ENCODE results near the gene RFESD. TPM values are rescaled to one million over a fixed set of nuclear protein-coding genes. Genes with fewer than 3 reads are reported as not detected.

The RFESD gene
- total and polyA plus RNA-seq, 10 of the 15 experiments (the other 5 are each of a cell fraction or from before 2014, with no cell fraction given), result 1.9 to 14.7 (median 4.9) TPM

DNA sequence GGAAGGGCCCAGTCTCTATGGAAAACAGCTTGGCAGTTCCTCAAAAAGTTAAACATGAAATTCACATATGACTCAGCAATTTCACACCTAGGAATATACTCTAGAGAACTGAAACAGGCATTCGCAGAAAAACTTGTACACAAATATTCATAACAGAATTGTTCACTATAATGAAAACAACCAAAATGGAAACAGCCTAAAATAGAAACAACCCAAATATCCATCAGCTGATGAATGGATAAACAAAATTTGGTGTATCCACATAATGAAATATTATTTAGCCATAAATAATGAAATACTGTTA is 31.5 kb upstream of the RFESD start (continued):
- TF ChIP-seq RELA (IDR thresholded peaks at IDR 0.05; ENCODE audit: borderline replicate concordance, partially characterized antibody), result no peak
- TF ChIP-seq, protein P1, sequence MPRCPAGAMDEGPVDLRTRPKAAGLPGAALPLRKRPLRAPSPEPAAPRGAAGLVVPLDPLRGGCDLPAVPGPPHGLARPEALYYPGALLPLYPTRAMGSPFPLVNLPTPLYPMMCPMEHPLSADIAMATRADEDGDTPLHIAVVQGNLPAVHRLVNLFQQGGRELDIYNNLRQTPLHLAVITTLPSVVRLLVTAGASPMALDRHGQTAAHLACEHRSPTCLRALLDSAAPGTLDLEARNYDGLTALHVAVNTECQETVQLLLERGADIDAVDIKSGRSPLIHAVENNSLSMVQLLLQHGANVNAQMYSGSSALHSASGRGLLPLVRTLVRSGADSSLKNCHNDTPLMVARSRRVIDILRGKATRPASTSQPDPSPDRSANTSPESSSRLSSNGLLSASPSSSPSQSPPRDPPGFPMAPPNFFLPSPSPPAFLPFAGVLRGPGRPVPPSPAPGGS (IDR thresholded peaks at IDR 0.05; ENCODE audit: borderline replicate concordance, insufficient read depth, low read depth, low read length, poor library complexity, severe bottlenecking), result peak; percentile 72
- TF ChIP-seq HDAC6 (IDR thresholded peaks at IDR 0.05; ENCODE audit: unreplicated experiment), result no peak
- TF ChIP-seq, protein P2, sequence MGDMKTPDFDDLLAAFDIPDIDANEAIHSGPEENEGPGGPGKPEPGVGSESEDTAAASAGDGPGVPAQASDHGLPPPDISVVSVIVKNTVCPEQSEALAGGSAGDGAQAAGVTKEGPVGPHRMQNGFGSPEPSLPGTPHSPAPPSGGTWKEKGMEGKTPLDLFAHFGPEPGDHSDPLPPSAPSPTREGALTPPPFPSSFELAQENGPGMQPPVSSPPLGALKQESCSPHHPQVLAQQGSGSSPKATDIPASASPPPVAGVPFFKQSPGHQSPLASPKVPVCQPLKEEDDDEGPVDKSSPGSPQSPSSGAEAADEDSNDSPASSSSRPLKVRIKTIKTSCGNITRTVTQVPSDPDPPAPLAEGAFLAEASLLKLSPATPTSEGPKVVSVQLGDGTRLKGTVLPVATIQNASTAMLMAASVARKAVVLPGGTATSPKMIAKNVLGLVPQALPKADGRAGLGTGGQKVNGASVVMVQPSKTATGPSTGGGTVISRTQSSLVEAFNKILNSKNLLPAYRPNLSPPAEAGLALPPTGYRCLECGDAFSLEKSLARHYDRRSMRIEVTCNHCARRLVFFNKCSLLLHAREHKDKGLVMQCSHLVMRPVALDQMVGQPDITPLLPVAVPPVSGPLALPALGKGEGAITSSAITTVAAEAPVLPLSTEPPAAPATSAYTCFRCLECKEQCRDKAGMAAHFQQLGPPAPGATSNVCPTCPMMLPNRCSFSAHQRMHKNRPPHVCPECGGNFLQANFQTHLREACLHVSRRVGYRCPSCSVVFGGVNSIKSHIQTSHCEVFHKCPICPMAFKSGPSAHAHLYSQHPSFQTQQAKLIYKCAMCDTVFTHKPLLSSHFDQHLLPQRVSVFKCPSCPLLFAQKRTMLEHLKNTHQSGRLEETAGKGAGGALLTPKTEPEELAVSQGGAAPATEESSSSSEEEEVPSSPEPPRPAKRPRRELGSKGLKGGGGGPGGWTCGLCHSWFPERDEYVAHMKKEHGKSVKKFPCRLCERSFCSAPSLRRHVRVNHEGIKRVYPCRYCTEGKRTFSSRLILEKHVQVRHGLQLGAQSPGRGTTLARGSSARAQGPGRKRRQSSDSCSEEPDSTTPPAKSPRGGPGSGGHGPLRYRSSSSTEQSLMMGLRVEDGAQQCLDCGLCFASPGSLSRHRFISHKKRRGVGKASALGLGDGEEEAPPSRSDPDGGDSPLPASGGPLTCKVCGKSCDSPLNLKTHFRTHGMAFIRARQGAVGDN (IDR thresholded peaks at IDR 0.05), result no peak
- peak; percentile 48 for TF ChIP-seq NR2F1 (conservative IDR thresholded peaks at IDR 0.05)
- TF ChIP-seq, protein P3, sequence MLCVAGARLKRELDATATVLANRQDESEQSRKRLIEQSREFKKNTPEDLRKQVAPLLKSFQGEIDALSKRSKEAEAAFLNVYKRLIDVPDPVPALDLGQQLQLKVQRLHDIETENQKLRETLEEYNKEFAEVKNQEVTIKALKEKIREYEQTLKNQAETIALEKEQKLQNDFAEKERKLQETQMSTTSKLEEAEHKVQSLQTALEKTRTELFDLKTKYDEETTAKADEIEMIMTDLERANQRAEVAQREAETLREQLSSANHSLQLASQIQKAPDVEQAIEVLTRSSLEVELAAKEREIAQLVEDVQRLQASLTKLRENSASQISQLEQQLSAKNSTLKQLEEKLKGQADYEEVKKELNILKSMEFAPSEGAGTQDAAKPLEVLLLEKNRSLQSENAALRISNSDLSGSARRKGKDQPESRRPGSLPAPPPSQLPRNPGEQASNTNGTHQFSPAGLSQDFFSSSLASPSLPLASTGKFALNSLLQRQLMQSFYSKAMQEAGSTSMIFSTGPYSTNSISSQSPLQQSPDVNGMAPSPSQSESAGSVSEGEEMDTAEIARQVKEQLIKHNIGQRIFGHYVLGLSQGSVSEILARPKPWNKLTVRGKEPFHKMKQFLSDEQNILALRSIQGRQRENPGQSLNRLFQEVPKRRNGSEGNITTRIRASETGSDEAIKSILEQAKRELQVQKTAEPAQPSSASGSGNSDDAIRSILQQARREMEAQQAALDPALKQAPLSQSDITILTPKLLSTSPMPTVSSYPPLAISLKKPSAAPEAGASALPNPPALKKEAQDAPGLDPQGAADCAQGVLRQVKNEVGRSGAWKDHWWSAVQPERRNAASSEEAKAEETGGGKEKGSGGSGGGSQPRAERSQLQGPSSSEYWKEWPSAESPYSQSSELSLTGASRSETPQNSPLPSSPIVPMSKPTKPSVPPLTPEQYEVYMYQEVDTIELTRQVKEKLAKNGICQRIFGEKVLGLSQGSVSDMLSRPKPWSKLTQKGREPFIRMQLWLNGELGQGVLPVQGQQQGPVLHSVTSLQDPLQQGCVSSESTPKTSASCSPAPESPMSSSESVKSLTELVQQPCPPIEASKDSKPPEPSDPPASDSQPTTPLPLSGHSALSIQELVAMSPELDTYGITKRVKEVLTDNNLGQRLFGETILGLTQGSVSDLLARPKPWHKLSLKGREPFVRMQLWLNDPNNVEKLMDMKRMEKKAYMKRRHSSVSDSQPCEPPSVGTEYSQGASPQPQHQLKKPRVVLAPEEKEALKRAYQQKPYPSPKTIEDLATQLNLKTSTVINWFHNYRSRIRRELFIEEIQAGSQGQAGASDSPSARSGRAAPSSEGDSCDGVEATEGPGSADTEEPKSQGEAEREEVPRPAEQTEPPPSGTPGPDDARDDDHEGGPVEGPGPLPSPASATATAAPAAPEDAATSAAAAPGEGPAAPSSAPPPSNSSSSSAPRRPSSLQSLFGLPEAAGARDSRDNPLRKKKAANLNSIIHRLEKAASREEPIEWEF (IDR thresholded peaks at IDR 0.05; ENCODE audit: insufficient replicate concordance, low read depth, low read length), result no peak
- TF ChIP-seq, protein P4, sequence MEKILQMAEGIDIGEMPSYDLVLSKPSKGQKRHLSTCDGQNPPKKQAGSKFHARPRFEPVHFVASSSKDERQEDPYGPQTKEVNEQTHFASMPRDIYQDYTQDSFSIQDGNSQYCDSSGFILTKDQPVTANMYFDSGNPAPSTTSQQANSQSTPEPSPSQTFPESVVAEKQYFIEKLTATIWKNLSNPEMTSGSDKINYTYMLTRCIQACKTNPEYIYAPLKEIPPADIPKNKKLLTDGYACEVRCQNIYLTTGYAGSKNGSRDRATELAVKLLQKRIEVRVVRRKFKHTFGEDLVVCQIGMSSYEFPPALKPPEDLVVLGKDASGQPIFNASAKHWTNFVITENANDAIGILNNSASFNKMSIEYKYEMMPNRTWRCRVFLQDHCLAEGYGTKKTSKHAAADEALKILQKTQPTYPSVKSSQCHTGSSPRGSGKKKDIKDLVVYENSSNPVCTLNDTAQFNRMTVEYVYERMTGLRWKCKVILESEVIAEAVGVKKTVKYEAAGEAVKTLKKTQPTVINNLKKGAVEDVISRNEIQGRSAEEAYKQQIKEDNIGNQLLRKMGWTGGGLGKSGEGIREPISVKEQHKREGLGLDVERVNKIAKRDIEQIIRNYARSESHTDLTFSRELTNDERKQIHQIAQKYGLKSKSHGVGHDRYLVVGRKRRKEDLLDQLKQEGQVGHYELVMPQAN (conservative IDR thresholded peaks at IDR 0.05), result peak; percentile 24; the same call in 1 of the 2 replicates
- TF ChIP-seq RFX5 (IDR thresholded peaks at IDR 0.05; ENCODE audit: low read depth, low read length), result no peak
- TF ChIP-seq, protein P5, sequence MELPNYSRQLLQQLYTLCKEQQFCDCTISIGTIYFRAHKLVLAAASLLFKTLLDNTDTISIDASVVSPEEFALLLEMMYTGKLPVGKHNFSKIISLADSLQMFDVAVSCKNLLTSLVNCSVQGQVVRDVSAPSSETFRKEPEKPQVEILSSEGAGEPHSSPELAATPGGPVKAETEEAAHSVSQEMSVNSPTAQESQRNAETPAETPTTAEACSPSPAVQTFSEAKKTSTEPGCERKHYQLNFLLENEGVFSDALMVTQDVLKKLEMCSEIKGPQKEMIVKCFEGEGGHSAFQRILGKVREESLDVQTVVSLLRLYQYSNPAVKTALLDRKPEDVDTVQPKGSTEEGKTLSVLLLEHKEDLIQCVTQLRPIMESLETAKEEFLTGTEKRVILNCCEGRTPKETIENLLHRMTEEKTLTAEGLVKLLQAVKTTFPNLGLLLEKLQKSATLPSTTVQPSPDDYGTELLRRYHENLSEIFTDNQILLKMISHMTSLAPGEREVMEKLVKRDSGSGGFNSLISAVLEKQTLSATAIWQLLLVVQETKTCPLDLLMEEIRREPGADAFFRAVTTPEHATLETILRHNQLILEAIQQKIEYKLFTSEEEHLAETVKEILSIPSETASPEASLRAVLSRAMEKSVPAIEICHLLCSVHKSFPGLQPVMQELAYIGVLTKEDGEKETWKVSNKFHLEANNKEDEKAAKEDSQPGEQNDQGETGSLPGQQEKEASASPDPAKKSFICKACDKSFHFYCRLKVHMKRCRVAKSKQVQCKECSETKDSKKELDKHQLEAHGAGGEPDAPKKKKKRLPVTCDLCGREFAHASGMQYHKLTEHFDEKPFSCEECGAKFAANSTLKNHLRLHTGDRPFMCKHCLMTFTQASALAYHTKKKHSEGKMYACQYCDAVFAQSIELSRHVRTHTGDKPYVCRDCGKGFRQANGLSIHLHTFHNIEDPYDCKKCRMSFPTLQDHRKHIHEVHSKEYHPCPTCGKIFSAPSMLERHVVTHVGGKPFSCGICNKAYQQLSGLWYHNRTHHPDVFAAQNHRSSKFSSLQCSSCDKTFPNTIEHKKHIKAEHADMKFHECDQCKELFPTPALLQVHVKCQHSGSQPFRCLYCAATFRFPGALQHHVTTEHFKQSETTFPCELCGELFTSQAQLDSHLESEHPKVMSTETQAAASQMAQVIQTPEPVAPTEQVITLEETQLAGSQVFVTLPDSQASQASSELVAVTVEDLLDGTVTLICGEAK (IDR thresholded peaks at IDR 0.05; ENCODE audit: borderline replicate concordance), result no peak
- TF ChIP-seq, protein P6, sequence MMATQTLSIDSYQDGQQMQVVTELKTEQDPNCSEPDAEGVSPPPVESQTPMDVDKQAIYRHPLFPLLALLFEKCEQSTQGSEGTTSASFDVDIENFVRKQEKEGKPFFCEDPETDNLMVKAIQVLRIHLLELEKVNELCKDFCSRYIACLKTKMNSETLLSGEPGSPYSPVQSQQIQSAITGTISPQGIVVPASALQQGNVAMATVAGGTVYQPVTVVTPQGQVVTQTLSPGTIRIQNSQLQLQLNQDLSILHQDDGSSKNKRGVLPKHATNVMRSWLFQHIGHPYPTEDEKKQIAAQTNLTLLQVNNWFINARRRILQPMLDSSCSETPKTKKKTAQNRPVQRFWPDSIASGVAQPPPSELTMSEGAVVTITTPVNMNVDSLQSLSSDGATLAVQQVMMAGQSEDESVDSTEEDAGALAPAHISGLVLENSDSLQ (IDR thresholded peaks at IDR 0.05), result no peak

Measured in GM12878 (cell line).